Endothelial cell (in vitro differentiated cells): Measurements from ENCODE around the gene KDM4B. TPM values are rescaled to one million over a fixed set of nuclear protein-coding genes. Genes with fewer than 3 reads are reported as not detected.

Source experiments
- DNase-seq: peaks from one replicate; pipeline ENCODE4 v3.0.0; 2021; ENCODE audit warnings: low spot score
- H3K27ac Mint-ChIP-seq: one replicate; pipeline ENCODE4 v1.8.0; 2021; ENCODE audit warnings: mixed read lengths, inconsistent platforms; ENCODE audit not compliant: unreplicated experiment
- H3K27me3 Mint-ChIP-seq: one replicate; pipeline ENCODE4 v1.8.0; 2021; ENCODE audit warnings: mild to moderate bottlenecking, moderate library complexity, mixed read lengths, inconsistent platforms; ENCODE audit not compliant: unreplicated experiment
- H3K36me3 Mint-ChIP-seq: one replicate; pipeline ENCODE4 v1.8.0; 2021; ENCODE audit warnings: mild to moderate bottlenecking, low read depth, mixed read lengths, inconsistent platforms; ENCODE audit not compliant: unreplicated experiment
- H3K4me1 Mint-ChIP-seq: one replicate; pipeline ENCODE4 v1.8.0; 2021; ENCODE audit warnings: mild to moderate bottlenecking, mixed read lengths, inconsistent platforms; ENCODE audit not compliant: unreplicated experiment
- H3K4me3 Mint-ChIP-seq: one replicate; pipeline ENCODE4 v1.8.0; 2021; ENCODE audit warnings: mild to moderate bottlenecking, mixed read lengths, inconsistent platforms; ENCODE audit not compliant: unreplicated experiment
- H3K9me3 Mint-ChIP-seq: one replicate; pipeline ENCODE4 v1.8.0; 2021; ENCODE audit warnings: mixed read lengths, inconsistent platforms; ENCODE audit not compliant: unreplicated experiment
- total RNA-seq: library from RNA; stranded (reverse); fragmentation: NEBNext Ultra II Directional; extraction: Animal tissue kit (Norgen Biotek cat#: 25700); gene quantifications from one replicate; pipeline ENCODE4 v1.2.1, GENCODE V29; 2021; ENCODE audit not compliant: unreplicated experiment
- TF ChIP-seq, protein P1 (sequence below): fragments of 200-600 bp; sonication (generic); IDR thresholded peaks from one replicate; pipeline ENCODE4 v1.5.0; 2021; ENCODE audit warnings: antibody characterized with exemption; ENCODE audit not compliant: unreplicated experiment

The KDM4B gene
- total RNA-seq, 1 donor from 2014 or later: 42.4 TPM

DNA sequence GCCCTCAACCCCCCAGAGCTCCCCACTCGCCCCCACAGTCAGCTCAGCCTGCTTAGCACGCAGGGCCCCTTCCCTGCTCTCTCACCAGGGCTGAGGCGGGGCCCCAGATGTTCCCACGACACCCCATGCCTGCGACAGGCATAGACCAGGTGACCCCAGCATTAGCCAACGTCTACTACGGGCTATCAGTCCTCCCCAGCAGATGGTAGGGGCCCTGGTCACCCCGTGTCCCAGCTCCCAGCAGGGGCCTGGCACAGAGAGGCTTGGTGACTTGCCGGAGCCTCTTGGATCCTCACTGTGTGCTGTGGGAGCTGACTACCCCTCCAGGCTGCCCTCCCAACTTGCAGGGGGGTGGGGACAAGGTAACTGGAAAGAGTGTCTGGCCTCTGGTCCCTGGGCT lies 80.6 kb downstream of the KDM4B start:
- TF ChIP-seq, protein P1, sequence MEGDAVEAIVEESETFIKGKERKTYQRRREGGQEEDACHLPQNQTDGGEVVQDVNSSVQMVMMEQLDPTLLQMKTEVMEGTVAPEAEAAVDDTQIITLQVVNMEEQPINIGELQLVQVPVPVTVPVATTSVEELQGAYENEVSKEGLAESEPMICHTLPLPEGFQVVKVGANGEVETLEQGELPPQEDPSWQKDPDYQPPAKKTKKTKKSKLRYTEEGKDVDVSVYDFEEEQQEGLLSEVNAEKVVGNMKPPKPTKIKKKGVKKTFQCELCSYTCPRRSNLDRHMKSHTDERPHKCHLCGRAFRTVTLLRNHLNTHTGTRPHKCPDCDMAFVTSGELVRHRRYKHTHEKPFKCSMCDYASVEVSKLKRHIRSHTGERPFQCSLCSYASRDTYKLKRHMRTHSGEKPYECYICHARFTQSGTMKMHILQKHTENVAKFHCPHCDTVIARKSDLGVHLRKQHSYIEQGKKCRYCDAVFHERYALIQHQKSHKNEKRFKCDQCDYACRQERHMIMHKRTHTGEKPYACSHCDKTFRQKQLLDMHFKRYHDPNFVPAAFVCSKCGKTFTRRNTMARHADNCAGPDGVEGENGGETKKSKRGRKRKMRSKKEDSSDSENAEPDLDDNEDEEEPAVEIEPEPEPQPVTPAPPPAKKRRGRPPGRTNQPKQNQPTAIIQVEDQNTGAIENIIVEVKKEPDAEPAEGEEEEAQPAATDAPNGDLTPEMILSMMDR: no peak
- peaks cover 8% of the 10 kb centered on the region for H3K36me3 Mint-ChIP-seq
- no peaks in the 10 kb centered on the region for H3K4me1 Mint-ChIP-seq
- H3K4me3 Mint-ChIP-seq: no peak overlapping the region
- DNase-seq: no peak
- no peak overlapping the region for H3K27ac Mint-ChIP-seq
- peaks cover 6% of the 10 kb centered on the region for H3K27me3 Mint-ChIP-seq
- no peaks in the 10 kb centered on the region for H3K9me3 Mint-ChIP-seq

GRCh38 chr19:5050067-5050656 lies 81.2 kb downstream of the KDM4B start:
- no peak for DNase-seq
- TF ChIP-seq, protein P1: no peak
- H3K4me3 Mint-ChIP-seq: no peak overlapping the region
- peaks cover 6% of the 10 kb centered on the region for H3K36me3 Mint-ChIP-seq
- H3K27me3 Mint-ChIP-seq: peaks cover 6% of the 10 kb centered on the region
- no peaks in the 10 kb centered on the region for H3K9me3 Mint-ChIP-seq
- H3K4me1 Mint-ChIP-seq: no peaks in the 10 kb centered on the region
- H3K27ac Mint-ChIP-seq: no peak overlapping the region

DNA sequence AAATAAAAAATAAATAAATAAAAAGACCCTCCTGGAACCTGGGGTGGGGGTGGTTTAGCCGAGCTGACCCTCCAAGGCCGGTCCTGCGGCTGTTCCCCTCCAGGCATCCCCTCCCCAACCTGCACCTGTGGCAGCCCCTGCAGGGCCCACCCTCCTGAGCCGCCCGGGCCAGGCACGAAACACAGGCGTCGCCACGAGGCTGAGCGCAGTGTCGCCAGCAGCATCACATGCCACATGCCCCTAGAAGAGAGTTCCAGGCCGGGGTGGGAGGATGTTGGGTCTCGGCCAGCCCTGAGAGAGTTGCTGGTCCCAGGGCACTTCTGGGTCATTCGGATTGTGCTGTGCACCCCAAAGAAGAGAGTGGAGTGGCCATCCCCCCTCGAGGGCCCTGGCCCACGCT lies 82.0 kb downstream of the KDM4B start:
- no peak overlapping the region for H3K4me3 Mint-ChIP-seq
- TF ChIP-seq, protein P1: no peak
- DNase-seq: no peak
- H3K27ac Mint-ChIP-seq: no peak overlapping the region
- no peaks in the 10 kb centered on the region for H3K9me3 Mint-ChIP-seq
- H3K27me3 Mint-ChIP-seq: peaks cover 8% of the 10 kb centered on the region
- H3K36me3 Mint-ChIP-seq: peaks cover 8% of the 10 kb centered on the region
- no peaks in the 10 kb centered on the region for H3K4me1 Mint-ChIP-seq

DNA sequence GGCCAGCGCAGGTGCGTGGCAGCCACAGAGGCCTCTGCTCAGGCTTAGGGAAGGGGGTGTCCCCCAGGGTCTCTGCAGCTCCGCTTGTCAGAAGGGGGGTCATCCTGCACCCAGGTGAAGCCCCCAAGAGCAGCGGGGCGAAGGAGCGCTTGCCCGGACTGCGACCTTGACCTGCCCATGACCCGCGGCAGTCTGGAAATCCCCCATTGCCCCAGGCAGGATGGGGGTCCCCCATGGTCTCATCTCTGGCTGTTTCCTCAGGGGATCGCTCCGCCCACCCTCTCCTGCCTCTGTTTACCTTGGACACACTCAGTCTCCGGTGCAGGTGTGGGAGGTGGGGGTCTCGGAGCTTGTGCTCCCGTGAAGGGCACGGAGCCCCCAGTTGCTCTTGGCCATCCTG lies 82.7 kb downstream of the KDM4B start:
- no peak for DNase-seq
- Mint-ChIP-seq H3K4me1 (no peaks in the 10 kb centered on the region), H3K4me3 (no peak overlapping the region), H3K27me3 (peaks cover 10% of the 10 kb centered on the region), H3K36me3 (peaks cover 9% of the 10 kb centered on the region), H3K9me3 (no peaks in the 10 kb centered on the region), H3K27ac (no peak overlapping the region)
- TF ChIP-seq, protein P1: no peak

DNA sequence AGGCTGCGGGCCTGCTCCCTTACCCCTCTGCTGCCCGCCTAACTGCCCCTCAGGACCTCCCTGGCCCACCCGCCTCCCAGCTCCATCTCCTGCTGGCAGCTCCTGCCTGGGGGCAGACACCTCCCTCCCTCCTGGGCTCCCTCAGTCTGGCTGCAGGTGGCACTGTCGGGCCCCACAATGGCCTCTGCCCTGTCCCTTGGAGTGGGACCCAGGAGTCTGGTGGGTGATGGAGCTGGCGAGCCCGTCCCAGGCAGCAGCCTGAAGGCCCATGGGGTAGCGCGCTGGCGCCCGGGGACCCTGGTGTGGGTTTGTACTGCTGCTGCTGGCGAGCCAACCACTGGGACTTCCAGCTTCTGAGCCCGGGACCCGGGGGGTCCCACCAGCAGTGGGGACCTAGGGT lies 83.6 kb downstream of the KDM4B start:
- DNase-seq: no peak
- Mint-ChIP-seq H3K4me3 (no peak overlapping the region), H3K27ac (no peak overlapping the region), H3K27me3 (peaks cover 13% of the 10 kb centered on the region), H3K36me3 (peaks cover 12% of the 10 kb centered on the region), H3K9me3 (no peaks in the 10 kb centered on the region), H3K4me1 (no peaks in the 10 kb centered on the region)
- TF ChIP-seq, protein P1: no peak
